HCT116 (cell line): Measurements from ENCODE around the gene ADD2.

Experiments
- POLR2A ChIP-seq: IDR thresholded peaks from 2 replicates; pipeline ENCODE4 v1.7.0; 2011; ENCODE audit warnings: borderline replicate concordance; ENCODE audit not compliant: insufficient read depth, insufficient read length; ENCODE audit errors: extremely low read depth
- RAD21 ChIP-seq: IDR thresholded peaks from 2 replicates; pipeline ENCODE4 v1.6.1; 2012; ENCODE audit warnings: low read depth, mild to moderate bottlenecking
- TF ChIP-seq, protein P1 (sequence below), 3 experiments: fragments of 200-600 bp in 1 of 3; sonication (generic) in 1 of 3; IDR thresholded peaks in 2 of 3; conservative IDR thresholded peaks in 1 of 3; 2 replicates each; pipeline ENCODE4 v1.5.1; 2012 to 2017; ENCODE audit warnings: low read depth in 2 of 3, low read length in 2 of 3, antibody characterized with exemption in 1 of 3, borderline replicate concordance in 1 of 3, control low read depth in 1 of 3, mild to moderate bottlenecking in 1 of 3, mixed read lengths in 1 of 3, mixed run types in 1 of 3, moderate library complexity in 1 of 3; ENCODE audit not compliant: insufficient read depth in 1 of 3

DNA sequence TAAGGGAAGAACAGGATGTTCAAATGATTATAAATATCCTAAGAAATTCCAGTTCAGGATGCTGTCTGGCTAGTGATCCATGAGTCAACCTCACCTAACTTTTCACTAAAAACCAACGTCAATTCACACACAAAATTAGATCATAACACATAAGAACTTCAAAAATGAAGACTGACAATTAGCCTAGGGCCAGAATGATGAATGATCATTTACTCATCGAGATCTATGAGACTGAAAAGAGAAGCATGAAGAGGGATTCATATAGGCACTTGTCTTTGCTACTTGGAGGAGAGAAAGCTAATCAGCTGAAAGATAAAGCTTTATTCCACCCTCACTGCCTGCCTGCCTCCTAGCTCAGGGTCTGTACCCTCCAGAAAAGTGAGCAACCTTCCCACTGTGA, 29.8 kb downstream of the ADD2 start:
- TF ChIP-seq POLR2A: no peak
- TF ChIP-seq, protein P1, sequence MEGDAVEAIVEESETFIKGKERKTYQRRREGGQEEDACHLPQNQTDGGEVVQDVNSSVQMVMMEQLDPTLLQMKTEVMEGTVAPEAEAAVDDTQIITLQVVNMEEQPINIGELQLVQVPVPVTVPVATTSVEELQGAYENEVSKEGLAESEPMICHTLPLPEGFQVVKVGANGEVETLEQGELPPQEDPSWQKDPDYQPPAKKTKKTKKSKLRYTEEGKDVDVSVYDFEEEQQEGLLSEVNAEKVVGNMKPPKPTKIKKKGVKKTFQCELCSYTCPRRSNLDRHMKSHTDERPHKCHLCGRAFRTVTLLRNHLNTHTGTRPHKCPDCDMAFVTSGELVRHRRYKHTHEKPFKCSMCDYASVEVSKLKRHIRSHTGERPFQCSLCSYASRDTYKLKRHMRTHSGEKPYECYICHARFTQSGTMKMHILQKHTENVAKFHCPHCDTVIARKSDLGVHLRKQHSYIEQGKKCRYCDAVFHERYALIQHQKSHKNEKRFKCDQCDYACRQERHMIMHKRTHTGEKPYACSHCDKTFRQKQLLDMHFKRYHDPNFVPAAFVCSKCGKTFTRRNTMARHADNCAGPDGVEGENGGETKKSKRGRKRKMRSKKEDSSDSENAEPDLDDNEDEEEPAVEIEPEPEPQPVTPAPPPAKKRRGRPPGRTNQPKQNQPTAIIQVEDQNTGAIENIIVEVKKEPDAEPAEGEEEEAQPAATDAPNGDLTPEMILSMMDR (IDR thresholded peaks at IDR 0.05 in 2 of 3, conservative IDR thresholded peaks at IDR 0.05 in 1 of 3; ENCODE audit: borderline replicate concordance in 1 of 3, insufficient read depth in 1 of 3, low read depth in 2 of 3, low read length in 2 of 3): no peak
- TF ChIP-seq RAD21: no peak
